CD4-positive, alpha-beta T cell treated with Interleukin-6 at 100 ng/mL for 8 hours (primary cell): ENCODE data around the gene TACC3.

Experiments
- DNase-seq: peaks from one replicate; pipeline ENCODE4 v3.0.0-alpha.2; 2020; ENCODE audit warnings: mixed read lengths, low spot score

Gene TACC3

DNA sequence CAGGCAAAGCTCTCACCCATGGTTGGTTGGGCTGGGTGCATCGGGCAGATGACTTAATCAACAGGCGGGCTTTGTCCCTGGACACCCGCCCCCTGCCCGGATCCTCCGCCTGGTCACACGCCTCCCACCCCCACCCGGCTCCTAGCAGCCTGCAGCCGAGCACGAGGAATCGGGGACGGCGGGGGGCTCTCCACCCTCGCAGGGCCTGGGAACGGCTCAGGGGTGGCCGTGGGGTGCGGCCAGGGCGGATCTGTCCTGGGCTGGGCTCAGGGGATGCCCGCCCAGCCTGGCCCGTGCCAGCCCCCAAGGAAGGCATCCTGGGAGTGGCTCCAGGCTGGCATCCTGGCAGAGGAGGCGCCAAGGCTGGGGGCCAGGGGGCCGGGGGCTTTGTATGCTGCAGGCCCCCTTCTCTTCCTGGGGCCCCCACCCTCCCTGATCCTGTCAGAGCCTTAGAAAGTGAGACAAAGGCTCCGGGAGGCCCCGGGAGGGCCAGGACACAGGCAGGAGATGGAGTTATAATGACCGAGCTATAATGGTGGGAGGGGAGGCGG is 39.3 kb downstream of the TACC3 start:
- DNase-seq, result no peak

DNA sequence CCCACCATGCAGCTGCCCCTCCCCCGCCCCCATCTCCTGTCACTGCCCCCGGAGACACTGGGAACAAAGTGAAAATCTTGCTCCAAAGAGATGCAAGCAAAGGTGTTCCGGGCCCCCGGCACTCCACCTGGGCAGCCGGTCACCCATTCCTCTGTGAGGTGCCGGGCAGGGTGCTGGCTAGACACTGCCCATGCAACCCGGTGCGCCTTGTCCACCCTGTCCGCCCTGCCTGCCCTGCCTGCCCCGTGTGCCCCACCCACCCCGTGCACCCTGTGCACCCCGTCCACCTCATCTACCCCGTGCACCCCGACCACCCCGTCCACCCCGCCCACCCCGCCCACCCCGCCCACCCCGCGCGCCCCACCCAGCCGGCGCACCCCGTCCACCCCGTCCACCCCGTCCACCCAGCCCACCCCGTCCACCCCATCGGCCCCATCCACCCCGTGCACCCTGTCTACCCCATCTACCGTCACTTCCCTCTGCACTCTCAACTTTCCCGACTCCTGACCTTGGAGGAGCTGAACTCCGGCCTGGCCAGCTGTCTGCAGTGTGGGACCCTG is 39.9 kb downstream of the TACC3 start:
- DNase-seq, result no peak

DNA sequence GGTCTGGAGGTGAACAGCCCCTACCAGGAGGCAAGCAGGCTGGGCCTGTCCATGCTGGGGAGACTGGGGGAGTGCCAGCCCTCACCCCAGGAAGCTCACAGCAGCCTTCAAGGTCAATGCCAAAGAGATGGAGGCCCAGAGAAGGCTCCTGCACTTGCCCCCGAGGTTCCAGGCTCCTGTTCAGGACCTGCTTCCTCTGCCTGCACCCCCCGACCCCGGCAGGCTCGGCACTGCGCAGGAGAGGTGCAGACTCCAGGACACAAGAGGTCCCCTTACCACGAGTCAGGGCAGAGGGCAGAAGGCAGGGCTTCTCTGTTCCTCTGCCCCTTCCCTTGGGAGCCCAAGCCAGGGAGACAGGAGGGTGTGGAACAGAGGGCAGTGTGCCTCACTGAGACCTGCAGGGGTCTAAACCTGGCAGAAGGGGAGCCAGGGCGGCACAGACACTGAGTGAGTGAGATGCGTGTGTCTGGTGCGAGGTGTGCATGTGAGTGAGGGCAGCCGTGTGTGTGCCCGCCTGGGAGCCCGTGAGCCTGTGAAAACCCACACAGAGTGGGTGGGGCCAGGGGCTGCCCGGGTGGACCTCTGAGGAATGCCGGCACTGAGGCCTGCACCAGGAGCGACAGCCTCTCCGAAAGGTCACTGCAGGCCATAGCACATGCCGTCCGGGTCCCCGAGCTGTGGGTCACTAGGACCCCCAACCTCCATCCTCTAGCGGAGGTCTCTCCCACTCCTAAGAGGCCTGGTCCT is 41.1 kb downstream of the TACC3 start:
- no peak for DNase-seq

DNA sequence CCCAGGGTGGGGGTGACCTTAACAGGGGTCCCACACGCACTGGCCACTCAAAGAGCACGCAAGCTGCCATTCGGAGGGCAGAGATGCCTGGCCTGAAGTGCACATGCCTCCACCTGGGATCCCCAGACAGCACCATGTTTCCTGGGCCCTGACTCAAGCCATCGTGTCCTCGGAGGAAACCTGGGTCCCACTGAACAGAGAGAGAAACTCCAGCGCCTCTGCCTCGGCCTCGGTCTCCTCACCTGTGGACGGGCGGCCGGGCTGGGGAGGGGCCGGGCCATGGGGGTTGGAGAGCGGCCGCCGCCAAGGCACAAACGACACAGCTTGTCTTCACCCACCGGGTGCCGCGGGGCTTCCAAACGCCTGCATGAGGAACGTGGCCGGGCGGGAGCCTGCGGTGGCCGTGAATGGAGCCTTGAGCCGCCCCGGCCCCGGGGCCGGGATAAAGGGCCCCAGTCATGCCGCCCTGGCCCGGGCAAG is 41.8 kb downstream of the TACC3 start:
- no peak for DNase-seq

DNA sequence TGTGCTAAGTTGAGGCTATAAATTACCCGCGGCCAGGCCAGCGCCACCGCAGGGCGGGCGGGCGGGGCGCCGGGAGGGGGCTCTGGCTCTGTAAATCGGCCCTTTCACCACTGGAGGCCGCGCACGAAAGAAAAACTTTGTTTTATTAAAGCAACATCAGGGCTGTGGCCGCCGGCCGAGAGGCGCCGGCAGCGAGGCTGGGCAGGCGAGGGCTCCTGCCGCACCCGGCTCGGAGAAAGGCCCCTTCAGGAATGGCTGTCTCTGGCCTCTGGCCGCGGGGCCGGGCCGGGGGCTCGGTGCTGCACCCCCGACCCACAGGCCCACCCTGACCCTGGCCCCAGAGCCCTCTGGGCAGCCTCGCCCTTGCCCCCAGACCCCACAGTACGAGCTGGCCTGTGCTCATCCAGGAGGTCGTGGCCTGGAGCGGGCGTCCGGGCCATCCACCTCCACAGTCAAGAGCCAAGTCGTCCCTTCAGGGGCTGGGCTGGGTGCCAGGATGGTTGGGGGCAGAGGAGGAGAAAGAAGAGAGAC is 42.3 kb downstream of the TACC3 start:
- no peak for DNase-seq

DNA sequence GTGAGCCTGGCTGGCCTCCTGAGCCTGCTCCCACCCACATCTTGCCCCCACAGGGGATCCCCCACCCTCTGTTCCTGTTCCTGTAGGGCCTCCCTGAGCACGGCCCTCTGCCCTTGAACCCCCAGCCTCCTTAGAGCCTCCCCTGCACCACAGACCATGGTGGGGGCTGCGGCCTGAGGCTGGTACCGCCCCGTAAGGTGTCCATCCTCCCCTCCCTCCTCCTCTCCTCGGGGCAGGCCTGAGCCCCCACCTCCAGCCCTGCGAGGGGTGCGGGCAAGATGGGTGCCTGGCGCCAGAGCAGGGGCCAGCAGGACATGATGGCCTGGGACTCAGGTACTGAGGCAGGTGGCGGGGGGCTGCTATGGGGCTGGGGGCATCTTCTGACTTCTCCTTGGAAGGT is 43.3 kb downstream of the TACC3 start:
- DNase-seq, result no peak

DNA sequence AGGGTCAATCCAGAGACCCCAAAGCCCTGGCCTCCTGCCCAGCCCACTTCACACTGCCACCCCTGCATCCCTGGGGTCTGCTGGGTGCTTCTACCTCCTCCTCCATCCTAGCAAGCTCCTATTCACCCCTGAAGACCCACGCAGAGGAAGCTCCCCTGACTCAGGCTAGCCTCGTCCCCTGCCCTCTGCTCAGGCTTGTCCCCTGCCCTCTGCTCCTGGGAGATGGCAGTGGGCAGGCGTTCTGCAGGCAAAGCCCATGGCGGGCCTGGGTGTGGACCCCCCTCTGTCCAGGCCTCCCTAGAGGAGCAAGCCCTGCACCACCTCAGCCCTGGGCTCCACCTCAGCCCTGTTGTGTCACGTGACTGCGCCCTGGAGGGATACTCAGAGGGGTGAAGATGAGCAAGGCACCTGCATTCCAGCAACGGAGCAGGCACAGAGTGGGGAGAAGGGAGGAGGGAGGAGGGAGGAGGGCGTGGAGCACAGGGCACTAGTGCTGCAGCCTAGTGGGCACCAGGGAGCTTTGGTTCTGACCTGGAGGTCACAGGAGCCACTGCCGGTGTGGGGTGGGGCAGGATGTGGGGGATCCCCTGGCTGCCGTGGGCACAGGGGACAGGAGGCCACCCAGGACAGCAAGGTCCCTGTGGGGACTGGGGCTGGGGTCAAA is 44.2 kb downstream of the TACC3 start:
- no peak for DNase-seq

DNA sequence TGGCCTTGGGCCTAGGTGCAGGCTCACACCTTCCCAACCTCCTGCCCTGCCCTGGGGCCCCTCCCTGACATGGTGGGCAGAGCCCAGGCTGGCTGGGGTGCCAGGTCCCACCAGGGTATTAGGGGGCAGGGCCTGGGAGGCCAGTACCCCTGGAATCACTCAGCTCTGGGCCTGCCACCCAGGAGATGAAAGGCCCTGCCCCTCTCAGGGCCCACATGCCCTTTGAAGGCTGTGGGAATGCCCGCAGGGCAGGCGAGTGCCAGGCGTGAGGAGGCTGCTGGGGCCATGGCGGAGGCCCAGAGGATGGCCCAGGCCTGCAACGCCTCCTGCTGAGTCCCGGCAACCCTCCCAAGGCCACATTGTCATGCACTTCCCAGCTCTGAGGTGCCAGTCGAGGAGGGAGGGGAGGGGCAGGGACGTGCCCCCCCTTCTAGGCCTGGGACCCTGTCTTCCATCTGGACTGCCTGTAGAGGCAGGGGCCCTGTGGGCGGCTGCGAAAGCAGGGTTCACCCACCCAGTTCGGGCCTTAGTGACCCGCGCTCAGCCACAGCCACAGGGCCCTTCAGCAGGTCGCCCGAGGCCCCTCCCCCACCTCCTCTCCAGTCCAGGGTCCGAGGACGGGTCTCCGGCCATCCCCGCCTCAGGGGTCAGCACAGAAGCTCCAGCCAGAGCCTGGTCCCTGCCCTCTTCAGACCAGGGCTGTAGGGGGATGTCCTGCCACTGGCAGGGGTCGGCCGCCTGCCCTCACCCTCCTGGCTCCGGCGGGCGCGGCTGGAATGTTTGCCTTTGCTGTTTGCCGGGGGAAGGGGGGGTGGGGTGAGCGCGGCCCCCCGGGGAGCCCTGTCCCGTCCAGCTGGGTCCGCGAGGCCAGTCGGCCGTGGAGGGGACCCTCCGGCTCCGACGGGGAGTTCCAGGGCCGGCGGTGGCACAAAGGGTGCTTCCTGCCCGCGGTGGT is 45.1 kb downstream of the TACC3 start:
- DNase-seq, result no peak

DNA sequence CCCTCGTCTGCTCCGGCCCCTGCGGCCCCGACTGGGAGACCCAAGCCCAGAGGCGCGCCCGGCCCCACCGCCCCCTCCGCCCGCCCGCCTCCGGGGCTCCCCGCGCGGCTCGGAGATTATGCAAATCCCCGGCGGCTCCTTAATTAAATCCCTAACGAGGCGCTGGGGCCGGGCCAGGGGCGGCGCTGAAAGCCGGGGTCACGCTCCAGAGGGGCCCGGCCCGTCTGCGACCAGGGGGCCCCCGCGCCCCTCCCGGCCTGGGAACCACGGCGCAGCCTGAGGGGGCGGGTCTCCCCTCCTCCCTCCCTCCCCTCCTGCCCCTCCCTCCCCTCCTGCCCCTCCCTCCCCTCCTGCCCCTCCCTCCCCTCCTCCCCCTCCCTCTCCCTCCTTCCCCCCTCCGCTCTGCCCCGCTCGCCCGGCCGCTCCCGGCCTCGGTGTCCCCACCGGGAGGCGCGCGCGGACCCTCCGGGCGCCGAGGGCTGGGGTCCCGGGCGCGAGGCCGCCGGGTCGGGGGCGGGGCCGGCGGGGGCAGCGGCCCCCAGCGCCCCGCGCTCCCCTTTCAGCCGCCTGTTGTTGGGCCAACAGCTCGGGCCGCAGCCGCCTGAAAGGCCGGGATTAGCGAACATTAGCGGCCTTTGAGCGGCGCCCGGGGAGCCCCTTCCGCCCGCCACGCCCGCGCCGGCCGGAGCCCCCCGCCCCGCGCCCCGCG is 45.9 kb downstream of the TACC3 start:
- DNase-seq, result no peak

DNA sequence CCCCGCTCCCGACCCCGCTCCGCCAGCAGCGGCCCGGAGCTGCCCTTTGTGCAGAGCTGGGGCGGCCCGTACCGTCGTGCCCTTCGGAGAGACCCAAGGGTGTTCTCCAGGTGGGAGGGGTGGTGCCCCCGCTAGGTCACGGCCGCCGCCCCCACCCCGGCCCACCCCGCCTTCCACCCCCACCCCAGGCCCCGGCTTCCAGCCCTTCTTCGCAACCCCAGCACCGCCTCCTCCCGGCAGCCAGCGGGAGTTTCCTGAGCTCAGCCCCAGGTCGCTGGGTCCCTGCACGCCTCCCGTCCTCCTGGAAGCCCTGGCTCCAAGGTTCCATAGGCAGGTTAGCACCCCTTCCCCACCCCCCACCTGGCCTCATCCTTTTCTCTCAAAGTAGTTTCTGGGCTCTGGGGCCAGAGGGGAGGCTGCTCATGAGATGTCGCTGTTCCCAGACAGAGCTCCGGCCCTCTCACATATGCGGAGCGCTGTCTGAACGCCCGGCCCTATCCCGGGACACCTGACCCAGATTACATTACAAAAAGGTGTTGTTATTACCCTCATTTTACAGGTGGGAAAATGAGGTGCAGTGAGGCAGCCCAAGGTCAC is 46.5 kb downstream of the TACC3 start:
- DNase-seq, result no peak

DNA sequence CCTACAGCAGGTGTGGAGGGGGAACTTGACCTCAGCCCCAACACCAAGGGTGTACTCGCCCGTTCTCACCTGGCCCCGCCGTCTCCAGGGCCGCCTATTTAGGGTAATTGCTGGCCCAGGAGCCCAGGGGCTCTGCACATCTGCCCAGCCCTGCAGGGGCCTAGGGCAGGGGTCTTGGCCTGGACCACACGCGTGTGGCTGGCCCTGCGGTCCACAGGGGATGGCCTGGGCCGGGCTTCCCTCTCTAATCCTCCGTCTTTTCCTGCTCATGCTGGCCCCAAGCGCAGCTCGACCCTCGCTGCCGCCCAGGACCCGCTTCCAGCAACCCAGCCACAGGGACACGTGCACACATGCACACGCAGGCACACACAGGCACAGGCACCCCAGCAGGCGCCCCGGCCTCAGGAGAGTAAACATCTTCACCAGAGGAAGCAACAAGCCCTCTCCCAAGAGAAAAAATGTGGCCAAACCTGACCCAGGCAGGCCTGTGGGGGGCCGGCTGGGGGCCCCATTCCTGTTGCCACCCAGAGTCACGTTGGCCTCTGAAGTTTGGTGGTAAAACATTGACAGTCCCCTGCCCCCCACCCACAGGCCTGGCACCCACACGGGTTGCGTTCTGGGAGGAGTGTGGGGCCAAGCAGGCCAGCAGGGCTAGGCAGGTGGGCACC is 47.2 kb downstream of the TACC3 start:
- DNase-seq, result no peak

DNA sequence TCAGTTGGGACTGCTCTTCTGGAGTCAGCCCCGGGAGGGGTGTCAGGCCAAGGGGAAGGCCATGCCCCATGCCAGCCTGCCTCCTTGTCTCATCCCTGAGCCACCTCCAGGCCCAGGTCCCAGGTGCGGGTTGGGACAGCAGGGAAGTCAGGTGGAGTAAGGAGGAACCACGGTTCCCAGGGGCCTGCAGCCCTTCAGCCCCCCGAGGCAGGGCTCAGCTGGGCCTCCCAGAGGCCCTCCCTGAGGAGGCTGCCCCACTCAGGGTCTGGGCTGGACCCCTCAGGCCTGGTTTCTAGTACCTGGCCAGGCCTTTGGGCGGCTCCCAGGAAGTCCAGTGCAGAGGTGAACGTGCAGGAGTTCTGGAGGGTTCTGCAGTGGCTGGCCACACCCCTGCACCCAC is 48.4 kb downstream of the TACC3 start:
- no peak for DNase-seq

DNA sequence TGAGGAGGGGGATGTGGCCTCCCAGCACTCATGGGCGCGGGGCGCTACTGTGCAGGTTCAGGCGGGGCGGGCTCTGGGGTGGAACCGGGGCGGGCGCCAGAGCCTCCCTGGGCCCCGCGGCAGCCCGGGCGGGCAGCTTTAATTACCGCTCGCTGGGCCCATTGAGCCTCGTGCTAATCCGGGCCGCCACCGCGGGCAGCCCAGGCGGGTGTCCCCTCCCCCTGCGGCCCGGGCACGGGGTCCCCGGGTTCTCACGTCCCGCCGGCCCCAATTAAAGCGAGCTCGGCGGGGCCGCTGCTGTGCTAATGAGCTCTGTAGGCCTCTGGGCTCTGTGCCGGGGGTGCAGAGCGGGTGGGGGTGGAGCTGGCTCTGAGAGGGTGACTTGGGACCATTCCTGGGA is 48.9 kb downstream of the TACC3 start:
- no peak for DNase-seq

DNA sequence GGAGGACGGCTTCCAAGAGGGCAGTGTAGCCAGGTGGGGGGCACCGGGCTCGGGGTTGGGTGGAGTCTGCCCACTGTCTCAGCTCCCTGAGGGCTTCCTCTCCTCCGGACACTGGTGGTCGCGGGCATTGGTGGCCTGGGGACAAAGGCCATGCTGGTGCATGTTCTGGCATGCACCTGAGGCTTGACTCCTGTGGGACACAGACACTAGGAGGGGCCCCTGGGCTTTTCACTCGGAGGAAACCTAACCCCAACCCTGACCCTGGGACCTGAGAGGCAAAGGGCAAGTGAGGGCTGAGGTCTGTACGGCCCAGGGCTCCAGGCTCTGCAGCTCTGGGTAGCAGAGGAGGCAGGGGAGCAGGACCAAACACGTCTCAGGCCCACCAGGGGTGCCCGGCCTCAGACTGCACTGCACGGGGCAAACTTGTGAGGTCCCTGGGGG is 49.5 kb downstream of the TACC3 start:
- DNase-seq, result no peak

DNA sequence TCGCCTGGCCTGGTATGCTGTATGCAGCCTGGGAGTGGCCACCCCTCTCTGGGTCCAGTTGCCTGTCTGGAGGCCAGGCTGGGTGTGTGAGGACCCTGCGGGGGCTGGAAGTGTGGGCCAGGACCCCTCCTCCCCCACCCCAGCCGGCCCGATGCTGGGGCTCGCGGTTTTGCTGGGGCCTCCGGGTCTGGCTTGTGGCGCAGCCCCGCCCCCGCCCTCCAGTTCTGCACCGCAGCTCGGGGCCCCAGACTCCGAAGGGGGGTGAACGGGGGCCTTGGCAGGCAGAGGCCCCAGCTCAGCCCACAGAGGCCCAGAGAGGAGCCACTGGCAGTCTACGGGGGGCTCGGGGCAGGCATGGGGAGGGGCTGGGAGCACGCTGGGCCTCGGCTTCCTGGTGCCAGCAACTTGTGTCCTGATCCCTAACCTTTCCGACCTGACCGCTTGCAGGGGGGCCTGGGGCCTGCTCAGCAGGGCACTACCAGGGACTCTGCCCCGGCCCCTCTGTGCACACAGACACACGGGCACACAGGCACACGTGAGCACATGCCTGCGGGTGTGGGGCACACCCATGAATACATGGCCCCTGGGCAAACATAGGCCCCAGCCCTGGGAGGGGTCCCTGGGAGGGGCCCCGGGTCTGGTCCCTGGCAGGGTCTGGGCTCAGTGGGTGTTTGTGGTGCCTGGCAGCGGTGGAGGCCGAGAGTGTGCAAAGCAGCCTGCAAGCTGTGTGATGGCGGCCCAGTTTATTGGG is 50.4 kb downstream of the TACC3 start:
- no peak for DNase-seq

DNA sequence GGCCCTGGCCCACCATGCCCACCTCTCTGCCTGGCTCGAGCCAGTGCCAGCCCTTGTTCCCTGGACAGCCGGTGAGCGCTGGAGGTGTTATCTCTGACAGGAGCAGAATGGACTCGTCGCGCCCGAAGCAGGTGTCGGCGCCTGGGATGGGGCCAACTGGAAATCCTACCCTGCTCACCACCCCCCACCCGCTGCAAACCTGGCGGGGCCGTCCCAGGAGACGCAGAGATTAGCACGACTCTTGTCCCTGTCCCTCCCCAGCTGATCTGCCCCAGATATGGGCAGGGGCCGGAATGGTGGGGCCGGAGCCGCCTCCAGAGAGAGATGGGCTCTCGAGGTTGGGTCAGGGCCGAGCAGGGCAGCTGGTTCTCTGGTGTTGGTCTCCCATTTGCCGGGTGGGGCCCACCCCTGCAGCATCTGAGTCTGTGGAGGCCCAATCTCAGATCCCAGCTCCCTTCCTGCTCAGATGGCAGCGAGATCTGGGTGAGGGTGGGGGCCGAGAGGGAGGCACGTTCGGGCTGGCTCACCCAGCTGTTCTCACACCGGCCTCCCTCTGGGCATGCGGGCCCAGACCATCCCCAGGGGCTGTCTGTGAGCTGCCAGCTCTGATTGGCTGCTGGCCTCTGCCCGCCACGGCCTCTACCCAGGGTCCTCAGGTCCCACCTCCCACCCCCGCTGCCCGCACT is 51.7 kb downstream of the TACC3 start:
- DNase-seq, result no peak

DNA sequence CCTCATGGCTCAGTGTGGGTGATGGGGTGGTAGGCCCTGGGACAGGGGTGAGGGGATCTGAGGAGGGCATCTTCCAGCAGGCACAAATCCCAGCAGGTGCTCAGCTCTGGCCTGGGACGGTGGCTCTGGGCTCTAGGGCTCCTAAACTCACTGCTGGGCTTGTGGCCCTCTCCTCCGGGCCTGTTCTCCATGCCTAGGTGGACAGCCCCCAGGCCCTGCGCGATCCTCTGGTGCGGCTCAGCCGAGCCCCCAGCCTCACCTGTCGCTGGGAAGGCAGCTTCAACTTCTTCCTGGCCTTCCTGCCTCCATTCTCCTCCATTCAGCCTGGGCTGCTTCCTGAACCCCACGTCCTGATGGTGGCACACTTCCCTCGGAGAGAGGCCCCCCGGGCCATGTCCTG is 52.4 kb downstream of the TACC3 start:
- DNase-seq, result no peak

DNA sequence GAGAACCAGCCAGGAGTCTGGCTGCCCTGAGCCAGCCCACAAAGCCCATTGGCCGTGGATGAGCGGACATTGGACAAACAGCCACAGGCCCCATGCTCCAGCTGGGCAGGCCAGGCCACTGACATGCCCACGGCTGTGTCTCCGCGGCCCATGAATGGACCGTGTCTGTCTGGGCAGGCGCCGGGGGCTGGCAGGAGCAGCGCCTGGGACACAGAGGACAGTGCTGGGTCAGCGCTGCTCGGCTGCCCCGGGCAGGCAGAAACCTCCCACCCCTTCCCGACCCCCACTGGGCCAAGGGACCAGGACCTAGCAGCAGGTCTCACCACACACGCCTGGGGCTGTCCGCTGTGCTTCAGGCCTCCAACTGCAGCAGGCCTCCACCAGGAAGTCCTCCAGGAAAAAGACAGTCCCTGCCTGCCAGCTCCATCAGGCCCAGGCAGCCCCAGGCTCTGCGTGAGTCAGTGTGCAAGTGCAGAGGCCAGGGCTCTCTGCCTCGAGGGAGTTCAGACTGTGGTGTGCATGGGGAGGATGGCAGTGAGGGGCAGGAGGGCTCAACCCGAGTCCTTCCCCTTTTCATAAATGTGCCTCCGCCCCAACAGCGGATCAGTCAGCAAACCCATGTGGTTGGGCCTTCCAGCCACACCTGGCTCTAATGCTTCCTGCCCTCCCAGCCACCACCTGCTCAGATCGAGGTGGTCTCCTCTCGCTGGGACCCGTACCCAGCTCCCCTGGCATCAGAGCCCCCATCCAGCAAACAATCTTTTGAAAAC is 54.6 kb downstream of the TACC3 start:
- no peak for DNase-seq
